Peyer's patch (tissue), 4 donors: ENCODE results near the gene SPEM1.

Experiments
- CTCF ChIP-seq, 6 experiments: fragments of 450-650 bp in 4 of 6; fragments of 200-600 bp in 2 of 6; sonication (generic) in 1 of 6; IDR thresholded peaks; one replicate each; pipeline ENCODE4 v1.5.1; 2017 to 2019; ENCODE audit warnings: antibody characterized with exemption in 6 of 6, mild to moderate bottlenecking in 3 of 6, moderate library complexity in 1 of 6
- POLR2A ChIP-seq, 2 donors: fragments of 450-650 bp; IDR thresholded peaks; one replicate each; pipeline ENCODE4 v1.5.1; 2017; ENCODE audit warnings: antibody characterized with exemption in 2 of 2, mild to moderate bottlenecking in 2 of 2, moderate library complexity in 2 of 2

- TF ChIP-seq CTCF (IDR thresholded peaks at IDR 0.05) (peak; percentile 9 to 51 (median 25)), POLR2A (IDR thresholded peaks at IDR 0.05) (no peak)
Observed at GRCh38 chr17:7435676-7436555, 15.8 kb downstream of the SPEM1 start.
